IgD-negative memory B cell (primary cell): ENCODE data around the gene GALNT2. TPM values are rescaled to one million over a fixed set of nuclear protein-coding genes. Genes with fewer than 3 reads are reported as not detected.

Experiments used
- H3K27ac Mint-ChIP-seq, 3 donors: one replicate each; pipeline ENCODE4 v1.8.0; 2020 to 2022; ENCODE audit warnings: mild to moderate bottlenecking in 3 of 3, mixed read lengths in 3 of 3, moderate library complexity in 1 of 3
- H3K27me3 Mint-ChIP-seq: one replicate; pipeline ENCODE4 v1.8.0; 2021; ENCODE audit warnings: mixed read lengths
- H3K36me3 Mint-ChIP-seq: one replicate; pipeline ENCODE4 v1.8.0; 2020; ENCODE audit warnings: mild to moderate bottlenecking, mixed read lengths
- H3K4me1 Mint-ChIP-seq, 3 donors: one replicate each; pipeline ENCODE4 v1.8.0; 2020 to 2022; ENCODE audit warnings: mixed read lengths in 3 of 3, mild to moderate bottlenecking in 1 of 3
- H3K4me3 Mint-ChIP-seq, 4 donors: one replicate each; pipeline ENCODE4 v1.8.0; 2020 to 2022; ENCODE audit warnings: mild to moderate bottlenecking in 4 of 4, mixed read lengths in 4 of 4, moderate library complexity in 3 of 4
- H3K9me3 Mint-ChIP-seq, 3 donors: one replicate each; pipeline ENCODE4 v1.8.0; 2020 to 2021; ENCODE audit warnings: mixed read lengths in 3 of 3, mild to moderate bottlenecking in 1 of 3
- polyA plus RNA-seq: library from polyadenylated mRNA; unstranded; fragments of 300-500 nt; fragmentation: Illumina TruSeq; gene quantifications from one replicate; pipeline ENCODE4 v1.2.3, GENCODE V29; 2021

The GALNT2 gene
- polyA plus RNA-seq, 1 donor from 2014 or later = 15.8 TPM

- no peaks in the 10 kb centered on the region for H3K27me3 Mint-ChIP-seq
- H3K9me3 Mint-ChIP-seq = no peaks in the 10 kb centered on the region
- no peak overlapping the region for H3K4me3 Mint-ChIP-seq
- H3K27ac Mint-ChIP-seq = no peak overlapping the region
- H3K4me1 Mint-ChIP-seq = peaks cover 7 to 9% (median 8%) of the 10 kb centered on the region in 3 donors
- H3K36me3 Mint-ChIP-seq = peaks cover 6% of the 10 kb centered on the region
Measured at GRCh38 chr1:230222678-230223077, 155.6 kb downstream of the GALNT2 start.

GRCh38 chr1:230224101-230224960, 157.3 kb downstream of the GALNT2 start:
- Mint-ChIP-seq H3K27me3 (no peaks in the 10 kb centered on the region), H3K27ac (no peak overlapping the region), H3K4me1 (peaks cover 7 to 8% (median 7%) of the 10 kb centered on the region in 3 donors), H3K9me3 (no peaks in the 10 kb centered on the region), H3K36me3 (peaks cover 8% of the 10 kb centered on the region), H3K4me3 (no peak overlapping the region)

DNA sequence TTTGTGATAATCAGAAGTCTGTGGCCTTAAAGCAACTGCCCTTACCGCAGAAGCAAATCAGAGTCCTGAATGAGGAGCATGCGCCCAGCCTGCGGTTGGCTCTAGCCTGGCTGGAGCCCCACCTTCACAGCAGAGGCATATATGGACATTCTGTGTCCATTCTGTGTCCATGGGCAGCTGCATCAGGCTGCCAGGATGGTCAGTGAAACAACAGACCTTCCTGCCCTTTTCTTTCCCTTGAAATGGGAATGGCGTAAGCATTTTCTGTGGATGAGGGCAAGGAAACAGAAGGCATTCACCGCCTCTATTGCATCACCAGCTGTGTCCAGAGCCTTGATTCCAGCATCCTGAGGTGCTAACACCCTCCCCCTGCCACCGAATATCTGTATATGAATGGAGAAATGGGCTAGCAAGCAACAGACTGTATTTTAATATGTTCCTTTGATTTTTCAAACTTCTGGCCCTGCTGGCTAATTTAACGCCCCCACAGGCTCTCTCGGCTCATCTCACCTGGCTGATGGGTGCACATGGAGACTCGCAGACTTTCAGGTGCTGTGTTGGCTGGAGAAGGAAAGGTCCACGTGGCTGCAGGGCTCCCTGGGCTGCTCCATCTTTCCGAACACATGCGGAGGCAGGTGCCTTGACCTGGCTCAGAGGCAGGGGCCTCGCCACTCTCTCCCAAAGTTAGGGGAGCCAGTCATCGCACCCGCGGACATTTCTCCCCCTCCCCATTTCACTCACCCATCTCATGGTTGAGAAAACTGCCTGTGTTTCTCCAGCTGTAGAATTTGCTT, 159.2 kb downstream of the GALNT2 start:
- Mint-ChIP-seq H3K4me3 (no peak overlapping the region), H3K36me3 (peaks cover 3% of the 10 kb centered on the region), H3K4me1 (peaks cover 9 to 13% (median 12%) of the 10 kb centered on the region in 3 donors), H3K27me3 (no peaks in the 10 kb centered on the region), H3K27ac (no peak overlapping the region), H3K9me3 (no peaks in the 10 kb centered on the region)

DNA sequence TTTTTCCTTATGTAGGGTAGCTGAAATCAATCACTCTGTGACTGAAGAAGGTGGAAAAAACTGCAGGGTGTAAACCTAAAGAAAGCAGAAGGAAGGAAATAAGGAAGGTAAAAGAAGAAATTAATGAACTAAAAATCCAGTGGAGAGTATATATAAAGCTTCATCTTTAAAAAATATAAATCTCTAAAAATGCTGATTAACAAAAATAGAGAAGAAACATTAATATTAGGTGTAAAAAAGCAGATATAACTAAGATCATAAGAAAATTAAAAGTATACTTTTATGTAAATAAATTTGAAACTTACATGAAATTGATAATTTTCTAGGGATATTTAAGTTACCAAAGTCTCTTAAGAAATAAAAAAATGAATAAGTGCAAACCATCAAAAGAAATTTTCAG, 159.8 kb downstream of the GALNT2 start:
- no peak overlapping the region for H3K27ac Mint-ChIP-seq

DNA sequence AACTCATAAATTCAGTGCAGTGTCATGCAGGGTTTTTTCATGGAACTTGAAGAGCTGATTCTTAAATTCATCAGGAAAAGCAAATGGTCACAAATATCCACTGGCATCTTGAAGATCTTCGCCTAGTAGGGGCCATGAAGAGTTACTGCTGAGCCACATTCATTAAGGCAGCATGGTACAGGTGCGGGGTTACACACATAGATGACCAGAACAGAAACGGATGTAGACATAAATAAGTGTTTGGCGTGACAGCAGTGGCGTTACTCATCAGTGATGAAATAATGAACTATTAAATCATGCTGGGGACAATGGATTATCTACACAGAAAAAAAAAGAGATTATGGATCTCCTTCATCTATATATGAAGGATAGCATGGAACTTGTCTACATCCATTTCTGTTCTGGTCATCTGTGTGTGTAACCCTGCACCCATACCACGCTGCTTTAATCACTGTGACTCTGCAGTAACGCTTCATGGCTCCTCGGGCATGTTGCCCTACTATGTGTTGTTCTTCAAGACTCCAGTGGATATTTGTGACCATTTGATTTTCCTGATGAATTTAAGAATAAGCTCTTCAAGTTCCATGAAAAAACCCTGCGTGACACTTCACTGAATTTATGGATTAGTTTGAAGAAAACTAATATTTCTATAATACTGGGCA, 161.3 kb downstream of the GALNT2 start:
- Mint-ChIP-seq H3K27me3 (no peaks in the 10 kb centered on the region), H3K4me1 (peaks cover 12 to 21% (median 14%) of the 10 kb centered on the region in 3 donors), H3K9me3 (no peaks in the 10 kb centered on the region), H3K27ac (no peak overlapping the region), H3K4me3 (no peak overlapping the region), H3K36me3 (peaks cover 5% of the 10 kb centered on the region)

More for the DNA sequence above, 159.8 kb downstream of the GALNT2 start:
- no peaks in the 10 kb centered on the region for H3K9me3 Mint-ChIP-seq
- H3K36me3 Mint-ChIP-seq = peaks cover 3% of the 10 kb centered on the region
- no peaks in the 10 kb centered on the region for H3K27me3 Mint-ChIP-seq
- H3K4me1 Mint-ChIP-seq = peaks cover 11 to 19% (median 17%) of the 10 kb centered on the region in 3 donors
- H3K4me3 Mint-ChIP-seq = no peak overlapping the region

DNA sequence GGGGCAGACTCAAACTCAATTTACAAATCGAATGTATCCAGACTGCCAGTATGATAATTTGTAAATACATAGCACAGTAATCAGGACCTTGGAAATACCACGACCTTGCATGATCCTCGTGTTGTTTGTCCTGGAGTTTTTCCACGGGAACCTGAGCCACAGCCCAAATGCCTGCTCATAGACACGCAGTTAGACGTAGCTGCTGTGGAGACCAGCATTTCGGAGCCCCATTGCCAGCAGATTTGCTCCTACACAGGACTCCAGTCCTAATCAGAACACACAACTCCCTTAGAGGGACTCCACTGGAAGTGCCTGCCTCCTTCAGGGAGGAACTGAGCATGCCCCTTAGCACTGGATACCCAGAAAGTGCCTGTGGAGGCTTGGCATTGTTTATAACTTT, 163.2 kb downstream of the GALNT2 start:
- no peaks in the 10 kb centered on the region for H3K9me3 Mint-ChIP-seq
- H3K36me3 Mint-ChIP-seq = peaks cover 5% of the 10 kb centered on the region
- H3K27ac Mint-ChIP-seq = peak overlapping the region in 1 of 3 donors; percentile 86
- no peak overlapping the region for H3K4me3 Mint-ChIP-seq
- peaks cover 12 to 19% (median 14%) of the 10 kb centered on the region in 3 donors for H3K4me1 Mint-ChIP-seq
- H3K27me3 Mint-ChIP-seq = no peaks in the 10 kb centered on the region

- Mint-ChIP-seq H3K4me1 (peaks cover 12 to 19% (median 14%) of the 10 kb centered on the region in 3 donors), H3K9me3 (no peaks in the 10 kb centered on the region), H3K4me3 (peak overlapping the region in 1 of 4 donors; percentile 74)
Measured at GRCh38 chr1:230230948-230231773, 164.1 kb downstream of the GALNT2 start.

GRCh38 chr1:230231774-230232145, 164.7 kb downstream of the GALNT2 start:
- no peaks in the 10 kb centered on the region for H3K9me3 Mint-ChIP-seq
- no peak overlapping the region for H3K27ac Mint-ChIP-seq
- peak overlapping the region in 1 of 4 donors; percentile 74 for H3K4me3 Mint-ChIP-seq
- H3K36me3 Mint-ChIP-seq = peaks cover 5% of the 10 kb centered on the region
- H3K4me1 Mint-ChIP-seq = peaks cover 12 to 19% (median 14%) of the 10 kb centered on the region in 3 donors
- no peaks in the 10 kb centered on the region for H3K27me3 Mint-ChIP-seq

More at GRCh38 chr1:230230948-230231773, 164.1 kb downstream of the GALNT2 start:
- Mint-ChIP-seq H3K27ac (peak overlapping the region in 1 of 3 donors; percentile 86), H3K27me3 (no peaks in the 10 kb centered on the region), H3K36me3 (peaks cover 5% of the 10 kb centered on the region)

DNA sequence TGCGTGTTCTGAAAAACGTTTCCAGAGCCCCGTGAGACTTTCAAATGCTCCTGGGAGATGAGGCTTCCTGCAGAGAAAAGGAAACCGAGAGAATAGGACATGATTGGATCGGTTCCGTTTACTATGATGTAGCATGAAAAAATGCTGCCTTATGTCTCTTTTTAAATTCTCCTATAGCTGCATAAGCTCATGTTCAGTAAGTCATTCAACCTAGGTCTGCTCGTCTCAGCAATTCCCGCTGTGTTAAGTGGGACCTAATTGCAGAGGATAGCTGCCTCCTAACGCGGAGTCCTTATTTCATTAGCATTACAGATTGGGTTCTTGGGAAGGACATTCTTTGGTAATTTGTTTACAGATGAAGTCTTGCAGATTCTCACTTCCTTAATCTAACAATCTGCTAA, 165.3 kb downstream of the GALNT2 start:
- no peaks in the 10 kb centered on the region for H3K27me3 Mint-ChIP-seq

GRCh38 chr1:230233786-230234185, 166.7 kb downstream of the GALNT2 start:
- H3K4me3 Mint-ChIP-seq = no peak overlapping the region
- peaks cover 12 to 19% (median 14%) of the 10 kb centered on the region in 3 donors for H3K4me1 Mint-ChIP-seq
- H3K36me3 Mint-ChIP-seq = peaks cover 11% of the 10 kb centered on the region
- no peaks in the 10 kb centered on the region for H3K9me3 Mint-ChIP-seq
- no peaks in the 10 kb centered on the region for H3K27me3 Mint-ChIP-seq
- no peak overlapping the region for H3K27ac Mint-ChIP-seq

More for the DNA sequence above, 165.3 kb downstream of the GALNT2 start:
- Mint-ChIP-seq H3K27ac (no peak overlapping the region), H3K36me3 (peaks cover 8% of the 10 kb centered on the region), H3K9me3 (no peaks in the 10 kb centered on the region), H3K4me1 (peaks cover 12 to 19% (median 14%) of the 10 kb centered on the region in 3 donors), H3K4me3 (peak overlapping the region in 1 of 4 donors; percentile 12)

- no peak overlapping the region for H3K4me3 Mint-ChIP-seq
- peaks cover 16% of the 10 kb centered on the region for H3K36me3 Mint-ChIP-seq
- no peaks in the 10 kb centered on the region for H3K9me3 Mint-ChIP-seq
- no peaks in the 10 kb centered on the region for H3K27me3 Mint-ChIP-seq
- peaks cover 12 to 15% (median 14%) of the 10 kb centered on the region in 3 donors for H3K4me1 Mint-ChIP-seq
- H3K27ac Mint-ChIP-seq = peak overlapping the region in 1 of 3 donors; percentile 65
Measured at GRCh38 chr1:230235876-230236275, 168.8 kb downstream of the GALNT2 start.

DNA sequence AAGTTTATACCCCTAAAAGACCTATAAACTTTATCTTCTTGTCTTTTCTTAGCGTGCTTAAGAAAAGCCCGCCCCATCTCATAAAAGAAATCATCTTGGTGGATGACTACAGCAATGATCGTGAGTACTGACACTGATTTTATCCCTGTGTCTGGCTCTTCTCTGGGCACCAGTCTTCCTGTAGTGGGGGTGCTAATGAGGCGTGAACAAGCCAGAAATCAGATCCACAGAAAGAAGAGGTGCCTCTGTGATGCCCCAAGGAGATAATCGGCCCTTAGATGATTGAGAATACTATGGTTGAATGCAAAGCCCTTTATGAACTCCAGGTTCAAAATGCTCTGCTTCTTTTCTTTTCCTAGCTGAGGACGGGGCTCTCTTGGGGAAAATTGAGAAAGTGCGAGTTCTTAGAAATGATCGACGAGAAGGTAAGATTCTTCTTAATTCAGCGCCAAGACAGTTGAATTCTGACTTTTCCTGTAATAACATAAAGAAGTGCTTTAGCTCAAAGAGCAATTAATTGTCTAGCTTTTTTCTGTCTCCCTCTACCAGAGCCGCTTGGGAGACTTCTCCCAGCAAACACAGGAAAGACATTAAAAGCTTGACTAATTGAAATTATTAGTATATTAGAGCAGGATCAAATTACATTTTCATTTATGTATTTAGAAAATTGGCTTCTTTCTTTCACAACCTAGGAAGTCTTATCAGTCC, 169.4 kb downstream of the GALNT2 start:
- Mint-ChIP-seq H3K36me3 (peaks cover 19% of the 10 kb centered on the region), H3K27me3 (no peaks in the 10 kb centered on the region), H3K27ac (peak overlapping the region in 1 of 3 donors; percentile 10), H3K4me3 (no peak overlapping the region), H3K4me1 (peaks cover 7 to 10% (median 8%) of the 10 kb centered on the region in 3 donors), H3K9me3 (no peaks in the 10 kb centered on the region)

GRCh38 chr1:230237009-230237370, 170.0 kb downstream of the GALNT2 start:
- no peaks in the 10 kb centered on the region for H3K9me3 Mint-ChIP-seq
- H3K4me1 Mint-ChIP-seq = peaks cover 5 to 7% (median 6%) of the 10 kb centered on the region in 3 donors
- H3K4me3 Mint-ChIP-seq = no peak overlapping the region
- H3K36me3 Mint-ChIP-seq = peaks cover 19% of the 10 kb centered on the region
- peak overlapping the region in 1 of 3 donors; percentile 10 for H3K27ac Mint-ChIP-seq
- no peaks in the 10 kb centered on the region for H3K27me3 Mint-ChIP-seq
